ENCODE data around the gene PLD1. TPM values are rescaled to one million over a fixed set of nuclear protein-coding genes. Genes with fewer than 3 reads are reported as not detected.

PLD1 gene
- total and polyA plus RNA-seq, 10 of the 15 experiments (the other 5 are each of a cell fraction or from before 2014, with no cell fraction given), result 2.9 to 108 (median 3.6) TPM

GRCh38 chr3:171846597-171846996 is 36.3 kb upstream of the PLD1 start (continued):
- TF ChIP-seq CTCF (IDR thresholded peaks at IDR 0.05 in 2 of 3, conservative IDR thresholded peaks at IDR 0.05 in 1 of 3; ENCODE audit: control insufficient read depth in 2 of 3, extremely low read depth in 1 of 3, insufficient read depth in 1 of 3, low read depth in 3 of 3, low read length in 3 of 3) (no peak), CEBPZ (IDR thresholded peaks at IDR 0.05; ENCODE audit: low read depth, low read length) (no peak), SMAD1 (IDR thresholded peaks at IDR 0.05; ENCODE audit: low read depth, partially characterized antibody) (no peak), EED (IDR thresholded peaks at IDR 0.05; ENCODE audit: low read depth) (peak; percentile 63; the same call in 1 of the 2 replicates), ASH2L (IDR thresholded peaks at IDR 0.05; ENCODE audit: borderline replicate concordance, low read depth) (no peak)

All from GM12878 (cell line).